HFFc6 (cell line): ENCODE measurements around the gene SMIM35. TPM values are rescaled to one million over a fixed set of nuclear protein-coding genes. Genes with fewer than 3 reads are reported as not detected.

Experiments
- DNase-seq: peaks from one replicate; pipeline ENCODE4 v3.0.0-alpha.2; 2018
- H3K27ac Mint-ChIP-seq: 2 replicates; pipeline ENCODE4 v1.8.0; 2020; ENCODE audit warnings: mild to moderate bottlenecking, mixed read lengths
- H3K27me3 Mint-ChIP-seq: 2 replicates; pipeline ENCODE4 v1.8.0; 2021; ENCODE audit warnings: mild to moderate bottlenecking, moderate library complexity, mixed read lengths; ENCODE audit not compliant: insufficient read depth
- H3K36me3 Mint-ChIP-seq: 2 replicates; pipeline ENCODE4 v1.8.0; 2021; ENCODE audit warnings: low read depth, mixed read lengths
- H3K4me1 Mint-ChIP-seq: 2 replicates; pipeline ENCODE4 v1.8.0; 2020; ENCODE audit warnings: low read depth, mixed read lengths
- H3K4me3 Mint-ChIP-seq: 2 replicates; pipeline ENCODE4 v1.8.0; 2020; ENCODE audit warnings: mild to moderate bottlenecking, moderate library complexity, mixed read lengths
- H3K9me3 Mint-ChIP-seq: 2 replicates; pipeline ENCODE4 v1.8.0; 2020; ENCODE audit warnings: mild to moderate bottlenecking, mixed read lengths
- CTCF ChIP-seq: fragments of 200-600 bp; sonication (generic); IDR thresholded peaks from 2 replicates; pipeline ENCODE4 v1.5.0; 2021; ENCODE audit warnings: antibody characterized with exemption, mild to moderate bottlenecking
- total RNA-seq, 6 experiments: library from RNA; stranded (reverse); fragmentation: NEBNext Ultra II Directional; extraction: Animal tissue kit (Norgen Biotek cat#: 25700); gene quantifications; 2 replicates in 1 of 6; 3 replicates in 5 of 6; pipeline ENCODE4 v1.2.3, GENCODE V29; 2021

Gene SMIM35
- total RNA-seq, 6 experiments from 2014 or later = not detected

DNA sequence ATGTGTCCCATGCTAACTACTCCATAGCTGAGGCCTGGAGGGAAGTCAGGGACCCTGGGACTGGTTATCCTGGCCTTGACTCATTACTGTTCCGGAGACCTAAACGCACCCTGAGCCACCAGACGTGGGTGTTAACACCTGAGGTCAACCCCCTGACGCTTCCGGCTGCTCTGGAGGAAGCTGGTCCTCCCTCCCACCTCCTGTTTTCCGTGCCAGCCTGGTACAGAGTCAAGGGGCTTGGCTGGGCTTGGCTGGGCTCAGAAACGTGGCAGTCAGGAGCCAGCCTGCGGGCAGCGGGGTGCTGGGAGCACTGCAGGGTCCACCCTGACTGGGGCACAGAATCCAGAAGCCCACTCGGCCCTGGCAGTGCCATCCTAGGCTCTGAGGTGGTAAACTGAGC, 7.3 kb downstream of the SMIM35 start:
- H3K27ac Mint-ChIP-seq = no peak overlapping the region
- no peaks in the 10 kb centered on the region for H3K9me3 Mint-ChIP-seq
- H3K27me3 Mint-ChIP-seq = peaks cover 54% of the 10 kb centered on the region
- H3K36me3 Mint-ChIP-seq = no peaks in the 10 kb centered on the region
- no peaks in the 10 kb centered on the region for H3K4me1 Mint-ChIP-seq
- H3K4me3 Mint-ChIP-seq = no peak overlapping the region
- no peak for TF ChIP-seq CTCF
- DNase-seq = no peak

GRCh38 chr11:118078911-118079411, 7.8 kb downstream of the SMIM35 start:
- no peaks in the 10 kb centered on the region for H3K9me3 Mint-ChIP-seq
- no peak overlapping the region for H3K4me3 Mint-ChIP-seq
- no peak for TF ChIP-seq CTCF
- H3K36me3 Mint-ChIP-seq = no peaks in the 10 kb centered on the region
- H3K27me3 Mint-ChIP-seq = peaks cover 49% of the 10 kb centered on the region
- no peak overlapping the region for H3K27ac Mint-ChIP-seq
- H3K4me1 Mint-ChIP-seq = no peaks in the 10 kb centered on the region
- DNase-seq = no peak

- no peak for TF ChIP-seq CTCF
- H3K27ac Mint-ChIP-seq = no peak within 1 kb of the TSS
- H3K4me1 Mint-ChIP-seq = no peaks in the 10 kb centered on the region
- no peak for DNase-seq
- no peaks in the 10 kb centered on the region for H3K9me3 Mint-ChIP-seq
- no peaks in the 10 kb centered on the region for H3K36me3 Mint-ChIP-seq
- peaks cover 42% of the 10 kb centered on the region for H3K27me3 Mint-ChIP-seq
- H3K4me3 Mint-ChIP-seq = no peak within 1 kb of the TSS
Measured at GRCh38 chr11:118076754-118077281, 9.9 kb downstream of the SMIM35 start, which contains the start of gene TMPRSS4. Gene TMPRSS4 (plus strand): TSS chr11:118077078. CDS start chr11:118077303, 225 bp downstream.

- no peaks in the 10 kb centered on the region for H3K36me3 Mint-ChIP-seq
- no peak for TF ChIP-seq CTCF
- H3K27me3 Mint-ChIP-seq = peaks cover 39% of the 10 kb centered on the region
- DNase-seq = no peak
- no peak overlapping the region for H3K4me3 Mint-ChIP-seq
- H3K9me3 Mint-ChIP-seq = no peaks in the 10 kb centered on the region
- no peaks in the 10 kb centered on the region for H3K4me1 Mint-ChIP-seq
- no peak overlapping the region for H3K27ac Mint-ChIP-seq
Measured at GRCh38 chr11:118074785-118075184, 12.0 kb downstream of the SMIM35 start.

DNA sequence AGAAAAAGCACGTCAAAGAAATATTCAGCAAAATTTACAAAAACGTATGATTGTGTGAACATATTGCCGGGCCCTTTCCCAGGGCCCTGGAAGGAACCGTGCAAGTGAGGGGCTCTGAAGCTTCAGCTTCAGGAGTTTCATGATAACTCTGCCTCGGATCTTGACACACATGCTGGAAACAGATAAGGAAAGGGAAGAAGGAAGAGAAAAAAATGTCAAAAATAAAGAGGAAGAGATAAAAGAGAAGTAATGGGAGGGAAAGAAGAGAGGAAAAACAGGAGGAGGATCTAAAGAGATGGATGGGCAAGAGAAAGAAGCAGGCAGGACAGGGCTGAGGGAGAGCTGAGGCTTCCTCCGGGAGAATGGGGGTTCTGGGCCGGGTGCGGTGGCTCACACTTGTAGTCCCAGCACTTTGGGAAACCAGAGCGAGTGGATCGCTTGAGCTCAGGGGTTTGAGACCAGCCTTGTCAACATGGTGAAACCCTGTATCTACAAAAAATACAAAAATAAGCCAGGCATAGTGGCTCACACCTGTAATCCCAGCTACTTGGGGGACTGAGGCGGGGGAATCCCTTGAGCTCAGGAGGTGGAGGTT, 12.6 kb downstream of the SMIM35 start:
- Mint-ChIP-seq H3K27ac (no peak overlapping the region), H3K27me3 (peaks cover 41% of the 10 kb centered on the region), H3K4me3 (no peak overlapping the region), H3K36me3 (no peaks in the 10 kb centered on the region), H3K9me3 (no peaks in the 10 kb centered on the region), H3K4me1 (no peaks in the 10 kb centered on the region)
- TF ChIP-seq CTCF = no peak
- DNase-seq = no peak
